ENCODE results near the gene MAP3K8.
"Not testable (repeated sequence)": the region's sequence is repeated elsewhere in the genome, so short reads cannot be mapped to it uniquely, and the experiment has no call there.

MAP3K8 gene

DNA sequence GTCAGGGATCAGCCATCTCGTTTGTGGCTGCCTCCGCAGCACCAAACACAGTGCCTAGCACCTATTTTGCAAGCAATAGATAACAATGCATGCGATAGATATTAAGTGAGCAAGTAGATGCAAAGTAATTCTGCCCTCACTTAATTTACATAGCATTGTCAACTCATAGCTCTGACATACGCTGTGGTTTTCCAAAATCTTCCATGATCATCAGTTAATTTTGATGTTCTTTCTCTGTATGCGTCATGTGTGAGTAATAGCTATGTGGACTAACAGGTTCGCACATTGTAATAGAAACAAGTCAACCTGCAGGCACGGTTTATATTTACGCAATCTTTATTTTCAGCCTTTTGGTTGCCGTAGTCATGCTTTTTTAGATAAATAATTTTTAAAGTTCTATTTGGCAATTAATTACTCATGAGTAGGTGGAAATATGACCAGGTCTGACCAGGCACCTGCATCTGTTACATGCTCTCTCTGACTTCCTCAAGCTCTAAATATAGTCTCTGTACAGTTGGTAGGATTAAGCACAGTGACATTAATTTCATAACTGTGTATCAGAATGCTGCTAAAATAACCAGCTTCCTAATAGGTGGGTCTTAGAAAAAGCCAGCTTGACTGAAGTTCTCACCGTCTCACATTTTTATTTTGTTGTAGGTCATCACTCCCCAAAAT is 13.3 kb downstream of the MAP3K8 start:
- DNase-seq (ENCODE audit: low read depth): no peak

DNA sequence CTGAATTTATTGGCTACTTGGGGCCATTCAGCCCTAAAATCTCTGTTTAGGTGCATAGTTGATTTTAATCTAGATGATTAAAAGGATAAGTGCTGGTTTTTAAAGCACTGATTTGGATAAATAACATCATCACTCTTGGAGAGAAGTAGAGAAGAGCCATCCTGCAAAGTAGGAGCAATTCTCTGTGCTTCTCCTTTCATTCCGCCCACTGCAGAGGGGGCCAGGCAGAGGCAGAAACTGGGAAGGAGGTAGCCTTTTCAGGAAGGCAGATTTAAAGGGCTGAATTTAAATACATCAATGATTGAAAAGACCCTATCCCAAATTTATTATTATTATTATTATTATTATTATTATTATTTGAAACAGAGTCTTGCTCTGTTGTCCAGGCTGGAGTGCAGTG is 14.1 kb downstream of the MAP3K8 start:
- no peak for DNase-seq (ENCODE audit: low read depth)

GRCh38 chr10:30453764-30454527 is 20.0 kb downstream of the MAP3K8 start:
- no peak for DNase-seq (ENCODE audit: low read depth)

GRCh38 chr10:30454744-30455510 is 20.9 kb downstream of the MAP3K8 start:
- no peak for DNase-seq (ENCODE audit: low read depth)

DNA sequence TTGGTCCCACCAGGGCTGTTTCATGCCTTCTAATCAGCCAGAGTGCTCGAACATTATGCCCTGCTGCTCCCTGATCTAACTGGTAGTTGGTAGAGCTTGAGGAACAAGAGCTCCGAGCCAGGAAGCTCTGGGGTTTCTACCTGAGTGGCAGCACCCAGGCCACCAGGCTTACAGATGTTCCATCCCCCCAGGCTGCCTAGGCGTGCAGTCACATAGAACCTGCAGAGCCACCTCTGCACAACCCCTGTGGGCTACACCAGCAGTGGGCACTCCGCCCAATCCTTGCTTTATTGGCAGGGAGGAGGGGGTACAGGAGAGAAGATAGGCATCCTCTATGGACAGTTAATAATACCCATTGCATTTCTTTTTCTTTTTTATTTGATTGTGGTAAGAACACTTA is 21.8 kb downstream of the MAP3K8 start:
- no peak for DNase-seq (ENCODE audit: low read depth)

GRCh38 chr10:30456266-30456665 is 22.3 kb downstream of the MAP3K8 start:
- no peak for DNase-seq (ENCODE audit: low read depth)

DNA sequence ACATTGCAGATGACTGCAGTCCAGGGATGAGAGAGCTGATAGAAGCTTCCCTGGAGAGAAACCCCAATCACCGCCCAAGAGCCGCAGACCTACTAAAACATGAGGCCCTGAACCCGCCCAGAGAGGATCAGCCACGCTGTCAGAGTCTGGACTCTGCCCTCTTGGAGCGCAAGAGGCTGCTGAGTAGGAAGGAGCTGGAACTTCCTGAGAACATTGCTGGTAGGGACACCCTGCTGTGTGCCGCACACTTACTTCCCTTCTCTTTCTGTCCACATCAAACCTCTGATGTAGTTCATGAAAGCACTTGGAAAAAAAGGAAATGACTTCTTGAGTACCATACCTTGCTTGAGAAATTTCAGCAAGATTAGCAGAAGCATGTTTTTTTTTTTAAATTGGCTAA is 25.3 kb downstream of the MAP3K8 start:
- DNase-seq (ENCODE audit: low read depth): no peak

GRCh38 chr10:30460121-30460520 is 26.1 kb downstream of the MAP3K8 start:
- DNase-seq (ENCODE audit: low read depth): no peak

- no peak for DNase-seq (ENCODE audit: low read depth)
These were observed 28.5 kb downstream of the MAP3K8 start for GRCh38 chr10:30462513-30462912.

- DNase-seq (ENCODE audit: low read depth): no peak
These were observed 30.0 kb downstream of the MAP3K8 start for GRCh38 chr10:30463944-30464451.

DNA sequence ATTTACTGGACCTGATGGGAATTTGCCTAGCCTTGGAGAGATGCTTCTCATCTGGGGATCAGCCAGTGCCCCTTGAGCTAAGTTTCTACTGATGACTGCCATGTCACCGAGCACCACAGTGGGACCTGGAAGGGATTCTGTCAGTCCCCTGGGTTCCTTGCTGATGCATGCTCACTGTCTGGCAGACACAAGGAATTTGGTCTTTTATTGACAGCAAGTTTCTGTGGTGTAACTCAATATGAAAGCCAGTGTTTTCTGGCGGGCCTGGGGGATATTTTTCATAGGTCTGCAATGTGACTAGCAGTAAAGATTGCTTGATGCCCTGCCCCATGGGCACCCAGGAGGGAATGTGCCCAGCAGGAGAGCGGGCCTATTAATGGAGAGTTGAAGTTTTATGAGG is 30.7 kb downstream of the MAP3K8 start:
- no peak for DNase-seq (ENCODE audit: low read depth)

GRCh38 chr10:30466445-30466844 is 32.5 kb downstream of the MAP3K8 start:
- DNase-seq (ENCODE audit: low read depth): no peak

- DNase-seq (ENCODE audit: low read depth): no peak
These were observed 33.8 kb downstream of the MAP3K8 start for GRCh38 chr10:30467651-30468338.

- DNase-seq (ENCODE audit: low read depth): no peak
These were observed 38.6 kb downstream of the MAP3K8 start for GRCh38 chr10:30472414-30473155.

GRCh38 chr10:30475515-30475914 is 41.5 kb downstream of the MAP3K8 start:
- not testable (repeated sequence) for DNase-seq (ENCODE audit: low read depth)

DNA sequence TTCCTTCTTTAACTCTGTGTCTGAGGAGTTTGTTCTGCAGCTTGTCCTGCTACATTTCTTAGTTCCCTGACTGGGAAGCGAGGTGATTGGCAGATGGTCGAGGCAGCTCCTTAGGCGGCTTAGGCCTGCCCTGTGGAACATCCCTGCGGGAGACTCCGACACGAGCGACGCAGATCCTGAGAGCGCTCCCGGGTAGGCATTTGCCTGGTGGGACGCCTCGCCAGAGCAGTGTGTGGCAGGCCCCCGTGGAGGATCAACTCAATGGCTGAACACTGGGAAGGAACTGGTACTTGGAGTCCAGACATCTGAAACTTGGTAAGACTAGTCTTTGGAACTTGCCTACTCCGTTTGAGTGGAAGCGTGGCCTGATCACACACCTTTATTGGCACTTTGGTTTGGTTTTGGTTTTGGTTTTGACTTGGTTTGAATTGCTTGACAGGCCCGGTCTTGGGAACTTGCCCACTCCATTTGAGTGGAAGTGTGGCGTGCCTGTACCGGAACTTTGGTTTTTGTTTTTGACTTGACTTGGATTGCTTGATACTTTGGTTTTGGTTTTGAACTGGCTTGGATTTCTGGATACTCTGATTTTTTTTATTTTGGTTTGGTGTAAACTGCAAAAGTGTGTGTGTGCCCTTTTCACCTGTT is 42.6 kb downstream of the MAP3K8 start:
- DNase-seq (ENCODE audit: low read depth): no peak

DNA sequence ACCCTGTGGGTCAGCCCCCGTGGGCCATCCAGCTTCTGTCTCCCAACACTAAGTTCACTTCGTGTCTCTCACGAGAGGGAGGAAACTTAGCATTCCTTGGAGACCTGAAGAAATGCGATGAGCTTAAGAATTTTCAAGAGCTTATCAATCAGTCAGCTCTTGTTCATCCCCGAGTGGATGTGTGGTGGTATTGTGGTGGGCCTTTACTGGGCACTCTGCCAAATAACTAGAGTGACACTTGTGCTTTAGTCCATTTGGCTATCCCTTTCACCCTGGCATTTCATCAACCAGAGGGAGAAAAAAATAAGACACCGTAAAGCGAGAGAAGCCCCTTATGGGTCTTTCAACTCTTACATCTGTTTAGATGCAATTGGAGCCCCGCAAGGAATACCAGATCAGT is 45.5 kb downstream of the MAP3K8 start:
- DNase-seq (ENCODE audit: low read depth): not testable (repeated sequence)

DNA sequence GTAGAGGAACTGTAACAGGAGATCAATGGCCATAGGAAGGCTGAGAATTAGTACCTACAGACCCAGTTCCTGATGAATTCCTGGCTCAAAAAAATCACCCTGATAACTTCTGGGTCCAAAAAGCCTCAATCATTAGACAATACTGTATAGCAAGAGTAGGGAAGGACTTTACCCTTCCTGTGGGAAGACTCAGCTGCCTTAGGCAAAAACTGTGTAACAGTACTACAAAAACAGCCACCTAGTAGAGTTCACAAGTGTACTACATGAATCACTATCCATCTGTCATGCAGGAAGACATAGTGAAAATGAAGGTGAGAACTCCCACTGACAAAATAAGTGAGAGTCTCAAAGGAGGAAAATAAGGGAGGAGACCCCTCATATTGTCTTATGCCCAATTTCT is 47.6 kb downstream of the MAP3K8 start:
- DNase-seq (ENCODE audit: low read depth): no peak

GRCh38 chr10:30488316-30488715 is 54.3 kb downstream of the MAP3K8 start:
- DNase-seq (ENCODE audit: low read depth): no peak

DNA sequence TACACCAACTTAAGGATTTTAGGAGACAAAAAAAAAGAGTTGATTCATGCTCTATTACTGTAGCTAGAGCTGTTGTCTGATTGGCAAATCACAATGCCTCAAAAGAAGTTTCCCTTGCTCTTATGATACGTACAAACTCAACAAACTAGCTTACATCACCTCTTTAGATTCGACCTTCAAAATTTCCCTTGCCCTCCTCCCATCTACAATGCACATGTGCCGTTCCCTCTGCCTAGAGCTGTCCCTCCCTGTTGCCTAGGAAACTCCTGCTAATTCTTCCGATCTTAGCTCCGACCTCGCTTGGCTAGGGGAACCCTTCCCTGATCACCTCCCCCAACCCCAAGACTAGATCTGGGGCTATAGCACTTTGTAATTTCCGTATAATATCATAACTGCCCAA is 55.4 kb downstream of the MAP3K8 start:
- DNase-seq (ENCODE audit: low read depth): no peak
